NCI-H128 (cell line): ENCODE data around the gene BCL2L12.

ENCODE experiments used
- DNase-seq: peaks from one replicate; lab custom pipeline; 2025; ENCODE audit not compliant: unreplicated experiment; lab: John Stamatoyannopoulos, UW

The BCL2L12 gene

DNA sequence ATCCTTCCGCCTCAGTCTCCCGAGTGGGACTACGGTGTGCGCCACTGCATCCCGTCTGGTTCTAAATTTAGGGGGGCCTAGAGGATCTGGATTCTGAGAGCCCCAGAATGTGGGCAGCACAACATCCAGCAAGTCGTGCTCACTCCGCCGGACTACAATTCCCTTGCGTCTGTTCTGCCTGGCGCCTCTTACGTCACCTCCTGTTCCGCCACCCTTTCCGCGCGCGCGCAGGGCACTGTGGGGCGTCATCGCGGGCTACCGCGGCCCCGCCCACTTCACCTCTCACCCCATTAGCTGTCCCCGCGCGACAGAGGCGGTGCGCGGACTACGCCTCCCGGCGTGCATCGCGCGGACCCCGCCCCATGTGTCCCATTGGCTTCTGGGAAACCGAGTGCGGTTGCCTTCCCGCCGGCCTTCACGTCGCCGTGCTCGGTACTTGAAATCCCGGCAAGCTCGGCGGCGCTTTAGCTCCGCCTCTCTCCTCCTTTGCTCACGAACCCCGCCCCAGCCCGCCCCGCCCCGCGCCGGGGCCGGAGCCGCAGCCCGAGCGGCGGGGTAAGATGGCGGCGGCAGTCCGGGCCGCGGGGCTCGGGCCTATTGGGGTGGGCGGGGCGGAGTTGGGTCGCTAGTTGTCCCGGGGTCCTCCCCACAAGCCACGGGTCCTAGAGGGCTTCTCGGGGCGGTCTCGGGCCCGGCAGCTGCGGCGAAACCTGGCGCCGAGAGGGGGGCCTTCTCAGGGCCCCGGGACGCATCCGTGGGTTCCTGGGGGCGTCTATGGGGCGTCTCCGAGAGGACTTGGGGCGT, 23.8 kb upstream of the BCL2L12 start, which contains the start of gene SCAF1:
TSS of gene SCAF1 (plus strand) at position 522 of the 804 bp plus-strand sequence. CDS start 2,818 bp downstream, outside the sequence.
- DNase-seq: peak; percentile 99

GRCh38 chr19:49642492-49643035, 23.2 kb upstream of the BCL2L12 start:
- DNase-seq: no peak

GRCh38 chr19:49643466-49643865, 22.3 kb upstream of the BCL2L12 start:
- DNase-seq: no peak

DNA sequence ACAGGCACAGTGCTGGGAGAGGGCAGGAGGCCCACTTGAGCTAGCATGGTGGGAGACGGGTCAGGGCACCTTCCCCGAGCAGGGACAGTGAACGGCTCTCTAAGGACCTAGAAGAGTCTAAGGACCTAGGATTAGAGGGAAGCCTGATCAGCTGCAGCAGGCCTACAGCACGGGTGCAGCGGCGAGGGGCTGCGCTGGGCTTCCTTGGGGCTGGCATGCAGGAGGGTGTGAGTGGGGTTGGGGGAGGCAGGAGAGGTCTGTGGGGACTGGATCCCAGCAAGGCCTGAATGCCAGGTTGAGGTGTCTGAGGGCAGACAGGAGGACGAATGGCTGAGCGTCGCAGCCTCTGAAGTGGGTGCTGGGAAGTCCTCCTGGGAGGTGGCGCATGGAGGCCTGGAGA, 20.1 kb upstream of the BCL2L12 start:
- no peak for DNase-seq

DNA sequence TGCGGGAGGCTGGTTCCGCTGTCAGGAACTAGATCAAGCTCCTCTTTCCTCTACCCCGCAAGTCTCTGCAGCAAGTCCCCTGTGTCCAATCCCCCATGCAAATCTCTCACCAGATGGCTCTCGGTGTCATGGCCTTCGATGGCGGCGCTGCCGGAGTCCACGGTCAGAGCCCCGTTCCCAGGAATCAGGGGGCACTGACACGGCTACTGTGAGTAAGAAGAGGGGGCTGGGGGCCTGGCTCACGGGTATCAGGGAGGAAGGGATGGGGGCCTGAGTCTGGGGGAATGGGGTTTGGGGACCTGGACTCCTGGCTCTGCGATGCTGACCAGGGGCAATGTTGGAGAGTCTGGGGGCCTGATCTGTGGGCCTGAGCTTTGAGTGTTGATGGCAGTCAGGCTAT, 19.7 kb upstream of the BCL2L12 start:
- DNase-seq: no peak

- DNase-seq: no peak
These were observed 19.1 kb upstream of the BCL2L12 start for GRCh38 chr19:49646586-49646985.

DNA sequence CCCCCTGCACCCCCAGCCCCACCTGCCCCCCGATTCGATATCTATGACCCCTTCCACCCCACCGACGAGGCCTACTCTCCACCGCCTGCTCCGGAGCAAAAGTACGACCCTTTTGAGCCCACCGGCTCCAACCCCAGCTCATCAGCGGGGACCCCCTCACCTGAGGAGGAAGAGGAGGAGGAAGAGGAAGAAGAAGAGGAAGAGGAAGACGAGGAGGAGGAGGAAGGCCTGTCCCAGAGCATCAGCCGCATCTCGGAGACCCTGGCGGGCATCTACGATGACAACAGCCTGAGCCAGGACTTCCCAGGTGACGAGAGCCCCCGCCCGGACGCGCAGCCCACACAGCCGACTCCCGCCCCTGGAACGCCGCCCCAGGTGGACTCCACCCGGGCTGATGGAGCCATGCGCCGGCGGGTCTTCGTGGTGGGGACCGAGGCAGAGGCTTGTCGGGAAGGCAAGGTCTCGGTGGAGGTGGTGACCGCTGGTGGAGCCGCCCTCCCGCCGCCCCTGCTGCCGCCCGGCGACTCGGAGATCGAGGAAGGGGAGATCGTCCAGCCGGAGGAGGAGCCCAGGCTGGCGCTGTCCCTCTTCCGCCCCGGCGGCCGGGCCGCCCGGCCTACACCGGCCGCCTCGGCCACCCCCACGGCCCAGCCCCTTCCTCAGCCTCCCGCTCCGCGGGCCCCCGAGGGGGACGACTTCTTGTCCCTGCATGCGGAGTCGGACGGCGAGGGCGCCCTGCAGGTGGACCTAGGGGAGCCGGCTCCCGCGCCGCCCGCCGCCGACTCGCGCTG, 14.5 kb upstream of the BCL2L12 start:
- no peak for DNase-seq

DNA sequence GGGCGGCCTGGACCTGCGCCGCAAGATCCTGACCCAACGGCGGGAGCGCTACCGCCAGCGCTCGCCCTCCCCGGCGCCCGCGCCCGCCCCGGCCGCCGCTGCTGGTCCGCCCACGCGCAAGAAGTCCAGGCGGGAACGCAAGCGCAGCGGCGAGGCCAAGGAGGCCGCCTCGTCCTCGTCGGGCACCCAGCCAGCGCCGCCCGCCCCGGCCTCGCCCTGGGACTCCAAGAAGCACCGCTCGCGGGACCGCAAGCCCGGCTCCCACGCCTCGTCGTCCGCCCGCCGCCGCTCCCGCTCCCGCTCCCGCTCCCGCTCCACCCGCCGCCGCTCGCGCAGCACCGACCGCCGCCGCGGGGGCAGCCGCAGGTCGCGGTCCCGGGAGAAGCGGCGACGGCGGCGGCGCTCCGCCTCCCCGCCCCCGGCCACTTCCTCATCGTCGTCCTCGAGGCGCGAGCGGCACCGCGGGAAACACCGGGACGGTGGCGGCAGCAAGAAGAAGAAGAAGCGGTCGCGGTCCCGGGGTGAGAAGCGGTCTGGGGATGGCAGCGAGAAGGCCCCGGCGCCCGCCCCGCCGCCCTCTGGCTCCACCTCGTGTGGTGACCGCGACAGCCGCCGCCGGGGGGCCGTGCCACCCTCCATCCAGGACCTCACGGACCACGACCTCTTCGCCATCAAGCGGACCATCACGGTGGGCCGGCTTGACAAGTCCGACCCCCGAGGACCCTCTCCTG, 13.7 kb upstream of the BCL2L12 start:
- DNase-seq: no peak

DNA sequence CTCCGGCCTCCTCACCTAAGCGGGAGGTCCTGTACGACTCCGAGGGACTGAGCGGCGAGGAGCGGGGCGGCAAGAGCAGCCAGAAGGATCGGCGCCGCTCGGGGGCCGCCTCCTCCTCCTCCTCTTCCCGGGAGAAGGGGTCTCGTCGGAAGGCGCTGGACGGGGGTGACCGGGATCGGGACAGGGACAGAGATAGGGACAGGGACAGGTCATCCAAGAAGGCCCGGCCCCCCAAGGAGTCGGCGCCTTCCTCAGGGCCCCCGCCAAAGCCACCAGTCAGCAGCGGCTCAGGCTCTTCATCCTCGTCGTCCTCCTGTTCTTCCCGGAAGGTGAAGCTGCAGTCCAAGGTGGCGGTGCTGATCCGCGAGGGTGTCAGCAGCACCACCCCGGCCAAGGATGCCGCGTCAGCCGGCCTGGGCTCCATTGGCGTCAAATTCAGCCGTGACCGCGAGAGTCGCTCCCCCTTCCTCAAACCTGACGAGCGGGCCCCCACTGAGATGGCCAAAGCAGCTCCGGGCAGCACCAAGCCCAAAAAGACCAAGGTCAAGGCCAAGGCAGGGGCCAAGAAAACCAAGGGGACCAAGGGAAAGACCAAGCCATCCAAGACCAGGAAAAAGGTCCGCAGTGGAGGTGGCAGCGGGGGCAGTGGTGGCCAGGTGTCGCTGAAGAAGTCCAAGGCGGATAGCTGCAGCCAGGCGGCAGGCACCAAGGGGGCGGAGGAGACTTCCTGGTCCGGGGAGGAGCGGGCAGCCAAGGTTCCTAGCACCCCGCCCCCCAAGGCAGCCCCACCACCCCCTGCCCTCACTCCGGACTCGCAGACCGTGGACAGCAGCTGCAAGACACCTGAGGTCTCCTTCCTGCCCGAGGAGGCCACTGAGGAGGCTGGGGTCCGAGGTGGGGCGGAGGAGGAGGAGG, 12.9 kb upstream of the BCL2L12 start:
- no peak for DNase-seq

GRCh38 chr19:49653466-49653806, 12.3 kb upstream of the BCL2L12 start:
- no peak for DNase-seq

GRCh38 chr19:49654581-49654980, 11.2 kb upstream of the BCL2L12 start:
- no peak for DNase-seq

- DNase-seq: no peak
These were observed 9.9 kb upstream of the BCL2L12 start for GRCh38 chr19:49655570-49656455.

DNA sequence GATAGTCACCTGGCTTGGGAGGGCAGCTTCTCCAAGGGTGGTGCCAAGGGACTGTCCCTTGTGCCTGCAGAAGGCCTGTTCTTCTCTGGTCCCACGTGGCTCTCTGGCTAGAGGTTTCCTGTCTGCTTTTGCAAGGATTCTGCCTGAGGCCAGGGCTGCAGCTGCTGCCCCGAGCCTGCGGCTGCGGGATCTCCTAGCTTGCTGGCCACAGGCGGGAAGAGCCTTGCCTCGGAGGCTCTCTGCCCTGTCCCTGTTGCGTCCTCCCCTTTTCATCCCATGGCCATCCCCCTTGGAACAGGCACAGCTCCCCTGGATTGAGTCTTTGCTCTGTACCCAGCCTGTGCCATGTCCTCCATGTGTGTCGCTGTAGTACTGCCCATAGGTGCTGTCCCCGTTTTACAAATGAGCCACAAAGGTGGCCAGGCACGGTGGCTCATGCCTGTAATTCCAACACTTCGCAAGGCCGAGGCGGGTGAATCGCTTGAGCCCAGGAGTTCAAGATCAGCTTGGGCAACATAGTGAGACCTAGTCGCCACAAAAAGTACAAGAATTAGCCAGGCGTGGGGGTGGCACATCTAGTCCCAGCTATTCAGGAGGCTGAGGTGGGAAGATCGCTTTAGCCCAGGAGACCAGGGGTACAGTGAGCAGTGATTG, 9.2 kb upstream of the BCL2L12 start:
- DNase-seq: no peak

DNA sequence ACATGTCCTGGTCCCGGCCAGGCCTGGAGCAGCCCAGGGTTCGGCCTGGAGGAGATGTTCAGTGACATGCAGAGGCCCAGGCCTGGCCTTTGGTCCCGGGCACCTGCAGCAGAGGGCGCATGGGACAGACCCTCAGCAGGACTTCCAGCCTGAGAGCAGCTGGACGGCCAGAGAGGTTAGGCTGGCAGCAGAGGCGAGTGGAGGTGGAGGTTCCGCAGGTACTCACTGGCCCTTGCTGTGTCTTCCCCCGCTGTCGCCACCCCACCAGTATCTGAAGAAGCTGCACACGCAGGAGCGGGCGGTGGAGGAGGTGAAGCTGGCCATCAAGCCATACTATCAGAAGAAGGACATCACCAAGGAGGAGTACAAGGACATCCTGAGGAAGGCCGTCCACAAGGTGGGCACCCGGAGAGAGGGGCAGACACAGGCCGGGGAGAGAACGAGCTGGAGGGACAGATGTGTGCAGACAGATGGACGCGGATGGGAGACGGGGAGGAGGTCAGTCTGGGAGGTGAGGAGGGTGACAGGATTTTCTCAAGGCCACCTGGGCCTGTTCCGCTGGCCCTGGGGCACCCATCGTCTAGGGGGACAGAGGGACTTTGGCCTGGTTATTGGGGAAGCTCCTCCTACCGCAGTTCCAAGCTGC, 8.1 kb upstream of the BCL2L12 start:
- DNase-seq: no peak

- no peak for DNase-seq
These were observed 7.6 kb upstream of the BCL2L12 start for GRCh38 chr19:49658139-49658517.

DNA sequence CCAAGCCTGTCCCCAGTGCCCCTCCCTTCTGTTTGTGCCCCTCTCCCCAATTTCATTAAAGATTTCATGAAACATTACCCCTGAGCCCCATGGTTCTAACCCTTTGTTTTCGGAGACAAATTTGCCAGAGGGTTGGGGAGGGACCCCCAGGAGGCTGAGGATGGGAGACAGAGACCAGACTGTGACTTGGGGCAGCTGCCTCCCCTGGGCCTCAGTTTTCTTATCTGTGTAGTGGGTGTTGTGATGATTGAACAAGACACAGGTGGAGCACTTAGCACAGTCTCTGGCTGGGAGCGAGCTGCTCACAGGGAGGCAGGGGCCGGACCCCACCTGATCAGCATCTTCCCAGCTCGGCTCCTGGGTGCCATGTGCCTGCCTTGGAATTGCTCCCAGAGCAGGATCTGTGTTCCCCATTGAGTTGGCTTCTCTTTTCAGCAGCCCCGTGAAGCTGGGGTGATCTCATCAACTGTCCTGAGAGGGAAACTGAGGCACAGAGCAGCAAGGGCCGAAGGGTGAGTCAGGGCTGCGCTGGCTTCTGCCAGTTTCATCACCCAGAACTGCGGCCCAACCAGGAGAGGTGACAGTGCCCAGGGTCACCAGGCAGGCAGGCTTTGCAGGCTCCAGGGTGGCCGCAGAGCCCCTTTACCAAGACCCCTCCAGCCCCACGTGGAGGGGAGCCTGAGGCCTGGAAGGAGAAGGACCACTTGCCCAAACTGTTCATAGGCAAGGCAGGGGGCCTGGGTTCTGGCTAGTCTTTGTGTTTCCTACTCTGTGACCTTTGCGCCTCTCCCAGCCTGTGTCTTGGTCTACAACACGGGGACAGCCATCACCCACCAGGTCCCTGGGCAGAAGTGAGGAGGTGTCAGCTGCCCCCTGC, 6.9 kb upstream of the BCL2L12 start:
- DNase-seq: no peak

GRCh38 chr19:49660338-49660961, 5.3 kb upstream of the BCL2L12 start:
- no peak for DNase-seq
